Vagina (tissue), 2 donors: ENCODE data around the gene FKBP15. TPM values are rescaled to one million over a fixed set of nuclear protein-coding genes. Genes with fewer than 3 reads are reported as not detected.

ENCODE experiments used
- DNase-seq, 2 donors: peaks; one replicate each; pipeline ENCODE4 v3.0.0-alpha.2; 2017; ENCODE audit errors: extremely low spot score in 2 of 2
- H3K27ac ChIP-seq: fragments of 200-600 bp; sonication (generic); one replicate; pipeline ENCODE4 v1.5.1; 2019
- H3K27me3 ChIP-seq: fragments of 200-600 bp; sonication (generic); one replicate; pipeline ENCODE4 v1.5.1; 2019
- H3K36me3 ChIP-seq, 2 donors: fragments of 200-600 bp; sonication (generic); one replicate each; pipeline ENCODE4 v1.5.1; 2017 to 2019
- H3K4me1 ChIP-seq: fragments of 200-600 bp; sonication (generic); one replicate; pipeline ENCODE4 v1.5.1; 2019
- H3K4me3 ChIP-seq, 2 donors: fragments of 200-600 bp; sonication (generic); 1 replicate in 1 of 2; 2 replicates in 1 of 2; pipeline ENCODE4 v1.5.1; 2016 to 2019
- H3K9me3 ChIP-seq: fragments of 200-600 bp; sonication (generic); one replicate; pipeline ENCODE4 v1.5.1; 2019
- POLR2A ChIP-seq, 2 donors: fragments of 450-650 bp; IDR thresholded peaks; one replicate each; pipeline ENCODE4 v1.6.1; 2017; ENCODE audit warnings: antibody characterized with exemption in 2 of 2, mild to moderate bottlenecking in 2 of 2, moderate library complexity in 2 of 2
- POLR2AphosphoS5 ChIP-seq, 2 donors: sonication (generic); formaldehyde crosslinking; IDR thresholded peaks; one replicate each; pipeline ENCODE4 v1.9.0; 2017; ENCODE audit warnings: antibody characterized with exemption in 2 of 2, mild to moderate bottlenecking in 2 of 2, low read depth in 1 of 2; ENCODE audit not compliant: insufficient read depth in 1 of 2
- intact Hi-C: fragments of 100-400 bp; cut with DNase I; formaldehyde crosslinking; loops from one replicate; pipeline ENCODE4 v1.15.1; 2023
- total RNA-seq: library from RNA; depleted of rRNA; stranded (reverse); fragments of >200 nt; gene quantifications from one replicate; pipeline ENCODE4 v1.2.3, GENCODE V29; 2016
- TF ChIP-seq, protein P1 (sequence below), 3 experiments: fragments of 450-650 bp in 2 of 3; fragments of 200-600 bp in 1 of 3; sonication (generic) in 1 of 3; IDR thresholded peaks; one replicate each; pipeline ENCODE4 v1.5.1; 2017 to 2019; ENCODE audit warnings: antibody characterized with exemption in 3 of 3, mild to moderate bottlenecking in 2 of 3, moderate library complexity in 2 of 3

FKBP15 gene
- total RNA-seq, 1 donor from 2014 or later: 28.7 TPM

- intact Hi-C loops: no loop called here
- no peak overlapping the region for H3K27ac ChIP-seq
- no peaks in the 10 kb centered on the region for H3K9me3 ChIP-seq
- H3K36me3 ChIP-seq: peaks cover 0 to 28% of the 10 kb centered on the region in 2 donors
- no peak for TF ChIP-seq POLR2AphosphoS5 (IDR thresholded peaks at IDR 0.05; ENCODE audit: insufficient read depth in 1 of 2, low read depth in 1 of 2)
- TF ChIP-seq, protein P1, sequence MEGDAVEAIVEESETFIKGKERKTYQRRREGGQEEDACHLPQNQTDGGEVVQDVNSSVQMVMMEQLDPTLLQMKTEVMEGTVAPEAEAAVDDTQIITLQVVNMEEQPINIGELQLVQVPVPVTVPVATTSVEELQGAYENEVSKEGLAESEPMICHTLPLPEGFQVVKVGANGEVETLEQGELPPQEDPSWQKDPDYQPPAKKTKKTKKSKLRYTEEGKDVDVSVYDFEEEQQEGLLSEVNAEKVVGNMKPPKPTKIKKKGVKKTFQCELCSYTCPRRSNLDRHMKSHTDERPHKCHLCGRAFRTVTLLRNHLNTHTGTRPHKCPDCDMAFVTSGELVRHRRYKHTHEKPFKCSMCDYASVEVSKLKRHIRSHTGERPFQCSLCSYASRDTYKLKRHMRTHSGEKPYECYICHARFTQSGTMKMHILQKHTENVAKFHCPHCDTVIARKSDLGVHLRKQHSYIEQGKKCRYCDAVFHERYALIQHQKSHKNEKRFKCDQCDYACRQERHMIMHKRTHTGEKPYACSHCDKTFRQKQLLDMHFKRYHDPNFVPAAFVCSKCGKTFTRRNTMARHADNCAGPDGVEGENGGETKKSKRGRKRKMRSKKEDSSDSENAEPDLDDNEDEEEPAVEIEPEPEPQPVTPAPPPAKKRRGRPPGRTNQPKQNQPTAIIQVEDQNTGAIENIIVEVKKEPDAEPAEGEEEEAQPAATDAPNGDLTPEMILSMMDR (IDR thresholded peaks at IDR 0.05): no peak
- H3K4me1 ChIP-seq: no peaks in the 10 kb centered on the region
- no peak overlapping the region for H3K4me3 ChIP-seq
- DNase-seq: no peak
- H3K27me3 ChIP-seq: no peaks in the 10 kb centered on the region
Measured at GRCh38 chr9:113266174-113266573, 45.1 kb upstream of the FKBP15 start.

DNA sequence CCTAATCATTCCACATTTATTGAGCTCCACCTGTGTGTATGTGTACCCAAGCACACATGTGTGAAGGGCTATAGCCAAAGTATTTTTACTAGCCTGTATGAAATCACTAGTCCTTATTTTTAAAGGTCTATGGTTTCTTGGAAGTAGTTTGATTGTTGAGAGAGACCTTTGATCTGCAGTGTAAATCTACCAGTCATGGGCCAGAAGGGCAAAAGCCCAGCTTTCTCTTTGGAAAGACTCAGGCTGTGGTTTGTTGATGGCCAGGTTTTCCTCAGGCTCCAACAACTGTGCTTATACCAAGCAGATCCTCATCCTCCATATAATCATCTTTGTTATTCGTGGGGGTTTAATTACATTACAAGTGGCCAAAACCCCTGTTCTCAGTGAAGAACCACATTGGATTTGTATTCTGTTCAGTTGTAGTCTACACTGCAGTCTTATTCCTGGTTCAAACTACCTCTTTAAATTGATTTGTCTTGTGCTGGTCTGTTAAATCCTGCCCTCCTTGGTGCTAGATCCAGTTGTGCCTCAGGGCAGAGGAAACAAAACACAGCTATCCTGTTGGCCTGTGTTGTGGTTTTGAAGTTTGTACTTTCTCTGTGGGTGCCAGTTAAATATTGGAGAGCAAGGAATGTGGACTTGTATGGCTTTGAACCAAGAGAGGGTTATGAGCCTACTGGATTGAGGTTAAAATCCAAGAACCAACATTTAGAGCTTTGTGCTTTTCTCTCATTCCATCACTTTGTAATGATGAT, 41.0 kb upstream of the FKBP15 start:
- H3K4me1 ChIP-seq: no peaks in the 10 kb centered on the region
- no peak overlapping the region for H3K4me3 ChIP-seq
- no peak overlapping the region for H3K27ac ChIP-seq
- TF ChIP-seq POLR2A (IDR thresholded peaks at IDR 0.05): no peak
- TF ChIP-seq, protein P1 (IDR thresholded peaks at IDR 0.05): no peak
- TF ChIP-seq POLR2AphosphoS5 (IDR thresholded peaks at IDR 0.05; ENCODE audit: insufficient read depth in 1 of 2, low read depth in 1 of 2): no peak
- no peaks in the 10 kb centered on the region for H3K27me3 ChIP-seq
- peaks cover 0 to 15% of the 10 kb centered on the region in 2 donors for H3K36me3 ChIP-seq
- intact Hi-C loops: no loop called here
- no peaks in the 10 kb centered on the region for H3K9me3 ChIP-seq
- no peak for DNase-seq

DNA sequence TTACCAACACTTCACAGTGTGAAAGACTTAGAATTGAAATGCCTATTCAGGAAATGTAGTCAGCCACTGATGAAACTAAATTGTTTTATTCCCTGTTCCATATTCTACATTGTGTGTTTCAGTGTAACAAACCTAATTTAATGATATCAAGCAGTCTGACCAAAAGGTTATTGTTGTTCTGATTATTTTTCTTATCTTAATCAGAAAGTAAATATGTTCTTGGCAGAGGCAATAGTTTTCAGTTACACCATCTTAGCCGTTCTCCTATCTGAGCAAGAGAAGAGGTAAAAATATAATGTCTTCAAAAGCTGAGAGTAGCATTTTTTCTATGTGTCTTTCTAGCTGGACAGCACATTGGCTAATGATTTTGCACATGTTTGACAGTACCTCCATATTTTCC, 37.2 kb upstream of the FKBP15 start:
- no peaks in the 10 kb centered on the region for H3K4me1 ChIP-seq
- H3K27ac ChIP-seq: no peak overlapping the region
- TF ChIP-seq POLR2AphosphoS5 (IDR thresholded peaks at IDR 0.05; ENCODE audit: insufficient read depth in 1 of 2, low read depth in 1 of 2): no peak
- TF ChIP-seq POLR2A (IDR thresholded peaks at IDR 0.05): no peak
- TF ChIP-seq, protein P1 (IDR thresholded peaks at IDR 0.05): no peak
- H3K4me3 ChIP-seq: no peak overlapping the region
- intact Hi-C loops: no loop called here
- DNase-seq: no peak
- peaks cover 0 to 15% of the 10 kb centered on the region in 2 donors for H3K36me3 ChIP-seq
- no peaks in the 10 kb centered on the region for H3K27me3 ChIP-seq
- no peaks in the 10 kb centered on the region for H3K9me3 ChIP-seq

DNA sequence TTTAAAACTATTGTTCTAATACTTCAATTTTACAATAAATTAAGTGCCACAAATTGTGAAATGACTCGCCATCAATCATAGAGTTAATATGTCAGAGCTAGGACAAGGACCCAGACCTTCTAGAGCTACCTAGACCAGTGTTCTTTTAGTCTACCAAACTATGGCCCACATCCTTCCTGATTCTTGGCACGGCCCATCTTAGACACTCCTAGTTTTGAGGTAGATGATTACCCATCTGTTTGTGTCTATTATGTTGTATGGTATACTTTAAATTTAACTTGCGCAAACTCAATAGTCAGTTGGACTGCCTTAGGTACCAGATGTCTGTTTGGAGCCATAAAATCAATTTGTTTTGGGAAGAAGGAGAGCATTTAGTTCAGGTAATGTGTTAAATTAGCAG, 36.8 kb upstream of the FKBP15 start:
- H3K27ac ChIP-seq: no peak overlapping the region
- TF ChIP-seq, protein P1 (IDR thresholded peaks at IDR 0.05): no peak
- TF ChIP-seq POLR2A (IDR thresholded peaks at IDR 0.05): no peak
- TF ChIP-seq POLR2AphosphoS5 (IDR thresholded peaks at IDR 0.05; ENCODE audit: insufficient read depth in 1 of 2, low read depth in 1 of 2): no peak
- peaks cover 0 to 15% of the 10 kb centered on the region in 2 donors for H3K36me3 ChIP-seq
- no peak for DNase-seq
- intact Hi-C loops: no loop called here
- no peak overlapping the region for H3K4me3 ChIP-seq
- no peaks in the 10 kb centered on the region for H3K9me3 ChIP-seq
- H3K27me3 ChIP-seq: no peaks in the 10 kb centered on the region
- no peaks in the 10 kb centered on the region for H3K4me1 ChIP-seq

DNA sequence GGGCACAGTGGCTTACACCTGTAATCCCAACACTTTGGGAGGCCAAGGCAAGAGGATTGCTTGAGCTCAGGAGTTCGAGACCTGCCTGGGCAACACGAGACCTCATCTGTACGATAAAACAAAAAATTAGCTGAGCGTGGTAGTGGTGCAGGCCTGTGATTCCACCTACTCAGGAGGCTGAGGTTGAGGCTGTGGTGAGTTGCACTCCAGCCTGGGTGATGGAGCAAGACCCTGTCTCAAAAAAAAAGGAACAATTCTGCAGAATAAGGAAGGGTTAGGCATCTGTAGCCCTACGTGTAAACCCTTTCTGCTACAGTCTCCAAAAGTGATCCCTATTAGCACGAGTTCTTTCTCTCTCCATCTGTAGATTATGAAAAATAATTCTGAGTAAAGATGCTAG, 34.4 kb upstream of the FKBP15 start:
- TF ChIP-seq POLR2A (IDR thresholded peaks at IDR 0.05): no peak
- no peak for TF ChIP-seq POLR2AphosphoS5 (IDR thresholded peaks at IDR 0.05; ENCODE audit: insufficient read depth in 1 of 2, low read depth in 1 of 2)
- TF ChIP-seq, protein P1 (IDR thresholded peaks at IDR 0.05): no peak
- DNase-seq: no peak
- intact Hi-C loops: no loop called here
- Histone ChIP-seq H3K4me3 (no peak overlapping the region), H3K4me1 (no peaks in the 10 kb centered on the region), H3K27ac (no peak overlapping the region), H3K9me3 (no peaks in the 10 kb centered on the region), H3K27me3 (no peaks in the 10 kb centered on the region), H3K36me3 (peaks cover 0 to 9% of the 10 kb centered on the region in 2 donors)
